GM23338 (cell line): Measurements from ENCODE around the gene EVL.

Experiments used
- CREB1 ChIP-seq: fragments of 250-450 bp; sonication (Bioruptor Pico); IDR thresholded peaks from 2 replicates; pipeline ENCODE4 v1.5.0; 2020; ENCODE audit warnings: low read depth, mild to moderate bottlenecking, moderate library complexity
- EZH2phosphoT487 ChIP-seq: fragments of 200-600 bp; sonication (generic); IDR thresholded peaks from one replicate; pipeline ENCODE4 v1.8.1; 2018; ENCODE audit warnings: antibody characterized with exemption; ENCODE audit not compliant: unreplicated experiment
- TF ChIP-seq, protein P1 (sequence below), 2 experiments: fragments of 200-600 bp in 1 of 2; sonication (generic) in 1 of 2; conservative IDR thresholded peaks; 2 replicates each; pipeline versions ENCODE4 v1.5.1 to v1.6.1; 2016 to 2017; ENCODE audit warnings: antibody characterized with exemption in 2 of 2, low read depth in 2 of 2, mild to moderate bottlenecking in 2 of 2, moderate library complexity in 1 of 2

DNA sequence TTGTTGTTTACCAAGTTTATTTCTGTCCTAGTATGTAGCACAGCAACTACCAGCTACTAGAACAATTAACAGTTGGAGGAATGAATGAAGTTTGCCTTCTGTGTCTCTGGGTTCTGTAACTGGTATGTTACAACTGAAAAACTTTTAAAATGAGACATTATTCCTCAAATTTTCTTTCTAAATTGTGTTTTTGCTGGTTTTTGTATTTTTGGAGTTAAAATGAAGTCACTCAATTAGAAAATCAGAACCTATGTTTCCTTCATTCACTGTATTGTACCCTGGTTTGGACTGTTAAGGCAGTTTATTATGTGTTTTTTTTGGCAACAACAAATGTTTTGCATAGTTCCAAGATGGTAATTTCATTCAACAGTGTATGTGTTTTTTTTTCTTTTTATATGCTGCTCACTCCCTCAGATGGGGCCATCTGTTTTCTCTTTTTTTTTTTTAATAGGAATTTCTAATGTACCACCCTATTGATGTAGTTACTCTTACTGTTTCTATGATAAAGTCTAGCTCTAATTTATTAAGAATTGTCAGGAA lies 30.2 kb upstream of the EVL start:
- no peak for TF ChIP-seq EZH2phosphoT487
- TF ChIP-seq, protein P1, sequence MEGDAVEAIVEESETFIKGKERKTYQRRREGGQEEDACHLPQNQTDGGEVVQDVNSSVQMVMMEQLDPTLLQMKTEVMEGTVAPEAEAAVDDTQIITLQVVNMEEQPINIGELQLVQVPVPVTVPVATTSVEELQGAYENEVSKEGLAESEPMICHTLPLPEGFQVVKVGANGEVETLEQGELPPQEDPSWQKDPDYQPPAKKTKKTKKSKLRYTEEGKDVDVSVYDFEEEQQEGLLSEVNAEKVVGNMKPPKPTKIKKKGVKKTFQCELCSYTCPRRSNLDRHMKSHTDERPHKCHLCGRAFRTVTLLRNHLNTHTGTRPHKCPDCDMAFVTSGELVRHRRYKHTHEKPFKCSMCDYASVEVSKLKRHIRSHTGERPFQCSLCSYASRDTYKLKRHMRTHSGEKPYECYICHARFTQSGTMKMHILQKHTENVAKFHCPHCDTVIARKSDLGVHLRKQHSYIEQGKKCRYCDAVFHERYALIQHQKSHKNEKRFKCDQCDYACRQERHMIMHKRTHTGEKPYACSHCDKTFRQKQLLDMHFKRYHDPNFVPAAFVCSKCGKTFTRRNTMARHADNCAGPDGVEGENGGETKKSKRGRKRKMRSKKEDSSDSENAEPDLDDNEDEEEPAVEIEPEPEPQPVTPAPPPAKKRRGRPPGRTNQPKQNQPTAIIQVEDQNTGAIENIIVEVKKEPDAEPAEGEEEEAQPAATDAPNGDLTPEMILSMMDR (conservative IDR thresholded peaks at IDR 0.05; ENCODE audit: low read depth in 2 of 2): no peak
- no peak for TF ChIP-seq CREB1 (CRISPR knock-in tag)
